ENCODE data around the gene IQSEC1. TPM values are rescaled to one million over a fixed set of nuclear protein-coding genes. Genes with fewer than 3 reads are reported as not detected.

The IQSEC1 gene
- total RNA-seq, 1 experiment from 2014 or later: 13.0 TPM

DNA sequence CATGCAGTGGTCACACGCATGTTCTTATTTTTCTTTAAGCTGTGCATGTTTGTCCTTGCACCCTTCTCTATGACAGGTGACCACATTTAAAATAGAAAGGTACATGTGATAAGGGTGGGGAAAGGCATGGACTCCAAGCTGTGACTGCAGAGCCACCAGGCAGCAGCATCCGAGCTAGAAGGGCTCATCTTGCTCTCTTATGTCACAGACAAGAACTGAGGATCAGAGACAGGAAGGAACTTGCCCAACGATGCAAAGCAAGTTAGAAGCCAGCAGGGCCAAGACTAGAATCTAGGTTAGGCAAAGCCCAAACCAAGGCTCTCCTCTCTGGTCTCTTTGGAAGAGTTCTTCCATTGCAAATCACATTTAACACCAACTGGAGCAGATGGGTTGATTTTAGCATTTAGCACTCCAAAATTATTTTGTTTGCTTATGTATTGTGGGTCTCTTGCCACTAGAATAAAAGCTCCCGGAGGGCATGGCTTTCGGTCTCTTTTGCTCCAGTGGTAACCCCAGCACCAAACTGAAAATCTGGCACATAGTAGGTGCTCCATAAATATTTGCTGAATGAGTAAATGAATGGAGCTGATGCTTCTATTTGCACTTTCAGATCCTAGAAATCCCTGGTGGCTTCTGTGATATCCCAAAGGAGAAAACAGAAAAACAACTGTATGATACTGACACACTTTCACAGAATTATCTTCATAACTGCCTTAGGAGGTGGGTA is 84.3 kb downstream of the IQSEC1 start:
- no peaks in the 10 kb centered on the region for H3K4me1 ChIP-seq (ENCODE audit: insufficient read depth, low read length, poor library complexity, severe bottlenecking)
- intact Hi-C loops (cut with micrococcal nuclease; ENCODE audit: unreplicated experiment): no loop called here
- no TSS peak for BruUV-seq (replicated peaks)
- CTCF ChIA-PET: interaction anchor here (0.6 kb wide), 1 partner anchor 789 kb away, joined by 5 read pairs; no protein-coding TSS in a partner anchor
- no peak overlapping the region for H3K4me3 ChIP-seq (ENCODE audit: low read depth, low read length, poor library complexity, severe bottlenecking)
- no peak overlapping the region for H3K27ac ChIP-seq (ENCODE audit: low read depth, low read length, poor library complexity, severe bottlenecking)
- no peaks in the 10 kb centered on the region for H3K36me3 ChIP-seq (ENCODE audit: insufficient read depth, low read length, poor library complexity, severe bottlenecking)
- DNase-seq (ENCODE audit: low spot score): no peak
- TF ChIP-seq EZH2 (IDR thresholded peaks at IDR 0.05; ENCODE audit: borderline replicate concordance, low read depth, low read length, poor library complexity, severe bottlenecking): no peak
- TF ChIP-seq CTCF (conservative IDR thresholded peaks at IDR 0.05; ENCODE audit: low read depth, low read length): no peak
- POLR2A ChIA-PET (ENCODE audit: low non-redundant PET): no interaction called here
- H3K27me3 ChIP-seq (replicated peaks; ENCODE audit: insufficient read depth, low read depth, low read length, poor library complexity): peaks cover 40% of the 10 kb centered on the region
- no peaks in the 10 kb centered on the region for H3K9me3 ChIP-seq (ENCODE audit: low read depth, low read length, poor library complexity, severe bottlenecking)

DNA sequence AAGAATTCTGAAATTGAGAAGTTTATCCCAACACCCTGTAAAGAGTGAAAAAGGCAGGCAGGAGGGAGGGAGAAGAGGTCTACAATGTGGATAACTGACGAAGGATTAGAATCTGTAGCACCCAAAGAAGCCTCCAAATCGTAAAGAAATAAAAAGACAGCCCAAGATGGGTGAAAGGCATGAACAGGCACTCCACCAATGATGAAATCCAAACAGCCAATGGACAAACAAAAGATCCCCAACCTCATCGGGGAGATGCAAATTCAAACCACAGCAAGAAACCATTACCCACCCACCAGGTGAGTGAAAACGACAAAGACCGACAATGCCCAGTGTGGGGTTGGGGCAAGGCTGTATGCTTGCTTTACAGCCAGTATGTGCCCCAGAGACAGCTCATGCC is 85.6 kb downstream of the IQSEC1 start:
- Histone ChIP-seq H3K4me1 (ENCODE audit: insufficient read depth, low read length, poor library complexity, severe bottlenecking) (no peaks in the 10 kb centered on the region), H3K27ac (ENCODE audit: low read depth, low read length, poor library complexity, severe bottlenecking) (no peak overlapping the region), H3K36me3 (ENCODE audit: insufficient read depth, low read length, poor library complexity, severe bottlenecking) (no peaks in the 10 kb centered on the region), H3K4me3 (ENCODE audit: low read depth, low read length, poor library complexity, severe bottlenecking) (no peak overlapping the region), H3K9me3 (ENCODE audit: low read depth, low read length, poor library complexity, severe bottlenecking) (no peaks in the 10 kb centered on the region), H3K27me3 (replicated peaks; ENCODE audit: insufficient read depth, low read depth, low read length, poor library complexity) (peaks cover 27% of the 10 kb centered on the region)
- TF ChIP-seq CTCF (conservative IDR thresholded peaks at IDR 0.05; ENCODE audit: low read depth, low read length) (no peak), EZH2 (IDR thresholded peaks at IDR 0.05; ENCODE audit: borderline replicate concordance, low read depth, low read length, poor library complexity, severe bottlenecking) (no peak)
- intact Hi-C loops (cut with micrococcal nuclease; ENCODE audit: unreplicated experiment): no loop called here
- no peak for DNase-seq (ENCODE audit: low spot score)
- ChIA-PET POLR2A (ENCODE audit: low non-redundant PET) (no interaction called here), CTCF (no interaction called here)
- no TSS peak for BruUV-seq (replicated peaks)

- intact Hi-C loops (cut with micrococcal nuclease; ENCODE audit: unreplicated experiment): no loop called here
- Histone ChIP-seq H3K27me3 (replicated peaks; ENCODE audit: insufficient read depth, low read depth, low read length, poor library complexity) (peaks cover 21% of the 10 kb centered on the region), H3K36me3 (ENCODE audit: insufficient read depth, low read length, poor library complexity, severe bottlenecking) (no peaks in the 10 kb centered on the region), H3K4me1 (ENCODE audit: insufficient read depth, low read length, poor library complexity, severe bottlenecking) (no peaks in the 10 kb centered on the region), H3K9me3 (ENCODE audit: low read depth, low read length, poor library complexity, severe bottlenecking) (no peaks in the 10 kb centered on the region), H3K27ac (ENCODE audit: low read depth, low read length, poor library complexity, severe bottlenecking) (no peak overlapping the region), H3K4me3 (ENCODE audit: low read depth, low read length, poor library complexity, severe bottlenecking) (no peak overlapping the region)
- no TSS peak for BruUV-seq (replicated peaks)
- CTCF ChIA-PET: no interaction called here
- POLR2A ChIA-PET (ENCODE audit: low non-redundant PET): no interaction called here
- no peak for DNase-seq (ENCODE audit: low spot score)
- TF ChIP-seq EZH2 (IDR thresholded peaks at IDR 0.05; ENCODE audit: borderline replicate concordance, low read depth, low read length, poor library complexity, severe bottlenecking) (no peak), CTCF (conservative IDR thresholded peaks at IDR 0.05; ENCODE audit: low read depth, low read length) (no peak)
Measured at GRCh38 chr3:12986986-12987385, 86.2 kb downstream of the IQSEC1 start.

Data from A673 (cell line).